Measurements from ENCODE around the gene PIGP. TPM values are rescaled to one million over a fixed set of nuclear protein-coding genes. Genes with fewer than 3 reads are reported as not detected.

Gene PIGP
- total and polyA plus RNA-seq, 9 of the 15 experiments (the other 6 are each of a cell fraction or from before 2014, with no cell fraction given), result 18.3 to 122 (median 35.6) TPM

DNA sequence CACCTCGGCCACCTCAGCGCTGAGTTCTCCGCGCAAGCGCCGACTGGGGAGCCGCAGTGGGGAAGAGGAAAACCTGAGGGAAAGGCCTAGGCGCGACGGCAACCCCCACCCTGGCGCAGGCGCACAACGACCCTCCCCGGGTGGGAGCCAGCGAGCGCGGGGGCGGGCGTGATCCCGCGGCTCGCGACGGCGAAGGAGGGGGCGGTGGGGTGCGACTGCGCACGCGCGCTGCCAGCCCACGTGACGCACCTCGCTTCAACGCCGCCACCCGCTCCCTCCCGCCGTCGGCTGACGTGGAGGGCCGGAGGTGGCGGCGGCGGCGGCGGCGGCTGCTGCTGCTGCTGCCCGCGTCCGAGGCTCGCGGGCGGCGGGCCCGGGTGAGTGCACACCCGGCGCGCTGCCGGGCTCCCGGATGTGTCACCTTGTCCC, at the start of gene PIGP, which contains the start of gene TTC3 (continued):
- TF ChIP-seq, protein P1, sequence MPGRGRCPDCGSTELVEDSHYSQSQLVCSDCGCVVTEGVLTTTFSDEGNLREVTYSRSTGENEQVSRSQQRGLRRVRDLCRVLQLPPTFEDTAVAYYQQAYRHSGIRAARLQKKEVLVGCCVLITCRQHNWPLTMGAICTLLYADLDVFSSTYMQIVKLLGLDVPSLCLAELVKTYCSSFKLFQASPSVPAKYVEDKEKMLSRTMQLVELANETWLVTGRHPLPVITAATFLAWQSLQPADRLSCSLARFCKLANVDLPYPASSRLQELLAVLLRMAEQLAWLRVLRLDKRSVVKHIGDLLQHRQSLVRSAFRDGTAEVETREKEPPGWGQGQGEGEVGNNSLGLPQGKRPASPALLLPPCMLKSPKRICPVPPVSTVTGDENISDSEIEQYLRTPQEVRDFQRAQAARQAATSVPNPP (IDR thresholded peaks at IDR 0.05; ENCODE audit: borderline replicate concordance, insufficient read depth, insufficient read length), result no peak
- TF ChIP-seq NUFIP1 (IDR thresholded peaks at IDR 0.05; ENCODE audit: partially characterized antibody) (no peak), ESRRA (IDR thresholded peaks at IDR 0.05; ENCODE audit: borderline replicate concordance, low read depth) (no peak; the same call in 1 of the 2 replicates), FOSL1 (tag; conservative IDR thresholded peaks at IDR 0.05) (peak; percentile 32; the same call in 1 of the 2 replicates), NRF1 (conservative IDR thresholded peaks at IDR 0.05 in 1 of 2, IDR thresholded peaks at IDR 0.05 in 1 of 2) (peak; percentile 95 to 96), ZNF445 (CRISPR knock-in tag; IDR thresholded peaks at IDR 0.05; ENCODE audit: low read depth) (no peak), TAF15 (IDR thresholded peaks at IDR 0.05; ENCODE audit: low read depth, low read length) (no peak), HSF4 (CRISPR knock-in tag; IDR thresholded peaks at IDR 0.05; ENCODE audit: borderline replicate concordance) (no peak), KLF13 (tag; IDR thresholded peaks at IDR 0.05; ENCODE audit: borderline replicate concordance, low read depth) (no peak), BACH1 (tag; IDR thresholded peaks at IDR 0.05) (no peak), TEAD2 (tag; IDR thresholded peaks at IDR 0.05) (no peak), PTBP1 (IDR thresholded peaks at IDR 0.05; ENCODE audit: low read depth, low read length) (no peak), ZNF282 (CRISPR knock-in tag; IDR thresholded peaks at IDR 0.05) (0 out of 2 replicates have a peak, but pooled peaks have one; percentile 15), BRD4 (IDR thresholded peaks at IDR 0.05) (0 out of 2 replicates have a peak, but pooled peaks have one; percentile 46), PURB (CRISPR knock-in tag; IDR thresholded peaks at IDR 0.05; ENCODE audit: low read depth) (no peak), RBM15 (IDR thresholded peaks at IDR 0.05; ENCODE audit: insufficient read depth, low read length) (no peak), NCOR1 (IDR thresholded peaks at IDR 0.05) (no peak)
- TF ChIP-seq, protein P2, sequence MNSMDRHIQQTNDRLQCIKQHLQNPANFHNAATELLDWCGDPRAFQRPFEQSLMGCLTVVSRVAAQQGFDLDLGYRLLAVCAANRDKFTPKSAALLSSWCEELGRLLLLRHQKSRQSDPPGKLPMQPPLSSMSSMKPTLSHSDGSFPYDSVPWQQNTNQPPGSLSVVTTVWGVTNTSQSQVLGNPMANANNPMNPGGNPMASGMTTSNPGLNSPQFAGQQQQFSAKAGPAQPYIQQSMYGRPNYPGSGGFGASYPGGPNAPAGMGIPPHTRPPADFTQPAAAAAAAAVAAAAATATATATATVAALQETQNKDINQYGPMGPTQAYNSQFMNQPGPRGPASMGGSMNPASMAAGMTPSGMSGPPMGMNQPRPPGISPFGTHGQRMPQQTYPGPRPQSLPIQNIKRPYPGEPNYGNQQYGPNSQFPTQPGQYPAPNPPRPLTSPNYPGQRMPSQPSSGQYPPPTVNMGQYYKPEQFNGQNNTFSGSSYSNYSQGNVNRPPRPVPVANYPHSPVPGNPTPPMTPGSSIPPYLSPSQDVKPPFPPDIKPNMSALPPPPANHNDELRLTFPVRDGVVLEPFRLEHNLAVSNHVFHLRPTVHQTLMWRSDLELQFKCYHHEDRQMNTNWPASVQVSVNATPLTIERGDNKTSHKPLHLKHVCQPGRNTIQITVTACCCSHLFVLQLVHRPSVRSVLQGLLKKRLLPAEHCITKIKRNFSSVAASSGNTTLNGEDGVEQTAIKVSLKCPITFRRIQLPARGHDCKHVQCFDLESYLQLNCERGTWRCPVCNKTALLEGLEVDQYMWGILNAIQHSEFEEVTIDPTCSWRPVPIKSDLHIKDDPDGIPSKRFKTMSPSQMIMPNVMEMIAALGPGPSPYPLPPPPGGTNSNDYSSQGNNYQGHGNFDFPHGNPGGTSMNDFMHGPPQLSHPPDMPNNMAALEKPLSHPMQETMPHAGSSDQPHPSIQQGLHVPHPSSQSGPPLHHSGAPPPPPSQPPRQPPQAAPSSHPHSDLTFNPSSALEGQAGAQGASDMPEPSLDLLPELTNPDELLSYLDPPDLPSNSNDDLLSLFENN (IDR thresholded peaks at IDR 0.05; ENCODE audit: low read depth in 2 of 2, low read length in 2 of 2), result no peak
- TF ChIP-seq, protein P3, sequence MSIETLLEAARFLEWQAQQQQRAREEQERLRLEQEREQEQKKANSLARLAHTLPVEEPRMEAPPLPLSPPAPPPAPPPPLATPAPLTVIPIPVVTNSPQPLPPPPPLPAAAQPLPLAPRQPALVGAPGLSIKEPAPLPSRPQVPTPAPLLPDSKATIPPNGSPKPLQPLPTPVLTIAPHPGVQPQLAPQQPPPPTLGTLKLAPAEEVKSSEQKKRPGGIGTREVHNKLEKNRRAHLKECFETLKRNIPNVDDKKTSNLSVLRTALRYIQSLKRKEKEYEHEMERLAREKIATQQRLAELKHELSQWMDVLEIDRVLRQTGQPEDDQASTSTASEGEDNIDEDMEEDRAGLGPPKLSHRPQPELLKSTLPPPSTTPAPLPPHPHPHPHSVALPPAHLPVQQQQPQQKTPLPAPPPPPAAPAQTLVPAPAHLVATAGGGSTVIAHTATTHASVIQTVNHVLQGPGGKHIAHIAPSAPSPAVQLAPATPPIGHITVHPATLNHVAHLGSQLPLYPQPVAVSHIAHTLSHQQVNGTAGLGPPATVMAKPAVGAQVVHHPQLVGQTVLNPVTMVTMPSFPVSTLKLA (conservative IDR thresholded peaks at IDR 0.05), result no peak
- TF ChIP-seq, protein P4, sequence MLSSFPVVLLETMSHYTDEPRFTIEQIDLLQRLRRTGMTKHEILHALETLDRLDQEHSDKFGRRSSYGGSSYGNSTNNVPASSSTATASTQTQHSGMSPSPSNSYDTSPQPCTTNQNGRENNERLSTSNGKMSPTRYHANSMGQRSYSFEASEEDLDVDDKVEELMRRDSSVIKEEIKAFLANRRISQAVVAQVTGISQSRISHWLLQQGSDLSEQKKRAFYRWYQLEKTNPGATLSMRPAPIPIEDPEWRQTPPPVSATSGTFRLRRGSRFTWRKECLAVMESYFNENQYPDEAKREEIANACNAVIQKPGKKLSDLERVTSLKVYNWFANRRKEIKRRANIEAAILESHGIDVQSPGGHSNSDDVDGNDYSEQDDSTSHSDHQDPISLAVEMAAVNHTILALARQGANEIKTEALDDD (IDR thresholded peaks at IDR 0.05), result no peak

Measured in K562 (cell line).